HG03460 (cell line): Measurements from ENCODE around the gene NKAIN2.

ENCODE experiments used
- ATAC-seq: cut with Tn5 transposase; IDR thresholded peaks from one replicate; pipeline ENCODE4 v1.9.1; 2021; ENCODE audit not compliant: unreplicated experiment

Gene NKAIN2

DNA sequence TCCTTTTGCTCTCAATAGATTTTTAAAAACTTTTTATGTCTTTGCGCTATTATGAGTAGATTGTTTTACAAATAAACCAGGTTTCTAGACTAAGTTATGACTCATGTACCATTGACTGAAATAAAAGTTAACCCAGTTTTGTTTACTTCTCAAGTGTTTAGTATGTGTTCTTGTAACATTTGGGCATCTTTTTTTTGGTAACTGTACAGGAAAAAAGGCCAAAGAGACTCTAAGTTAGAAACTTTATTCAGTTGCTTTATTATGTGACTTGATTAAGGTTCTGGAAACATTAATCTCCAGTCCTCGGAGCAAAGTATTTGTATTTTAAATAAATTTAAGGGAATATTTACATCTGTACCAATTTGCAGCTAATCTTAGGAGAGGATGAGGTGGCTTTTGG is 2.9 kb downstream of the NKAIN2 start:
- ATAC-seq: no peak

GRCh38 chr6:123808556-123808955 is 4.9 kb downstream of the NKAIN2 start:
- no peak for ATAC-seq

DNA sequence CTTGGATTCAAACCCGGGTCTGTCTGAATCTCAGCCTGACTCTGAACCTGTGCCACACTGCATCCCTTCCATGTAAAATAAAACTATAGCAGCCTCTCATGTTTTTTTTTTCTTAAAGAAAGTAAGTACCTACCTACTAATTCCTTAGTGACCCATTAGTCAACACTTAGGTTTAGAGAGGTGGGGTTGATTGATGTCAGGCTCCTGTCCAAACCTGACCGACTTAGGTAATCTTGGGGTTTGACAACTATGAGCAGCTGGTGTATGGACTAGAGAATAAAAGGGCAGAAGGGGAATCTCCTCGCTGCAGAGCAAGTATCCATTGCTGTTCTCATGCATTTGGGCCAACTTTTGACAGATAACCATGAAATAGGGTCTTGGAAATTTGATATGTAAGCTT is 6.5 kb downstream of the NKAIN2 start:
- ATAC-seq: no peak

DNA sequence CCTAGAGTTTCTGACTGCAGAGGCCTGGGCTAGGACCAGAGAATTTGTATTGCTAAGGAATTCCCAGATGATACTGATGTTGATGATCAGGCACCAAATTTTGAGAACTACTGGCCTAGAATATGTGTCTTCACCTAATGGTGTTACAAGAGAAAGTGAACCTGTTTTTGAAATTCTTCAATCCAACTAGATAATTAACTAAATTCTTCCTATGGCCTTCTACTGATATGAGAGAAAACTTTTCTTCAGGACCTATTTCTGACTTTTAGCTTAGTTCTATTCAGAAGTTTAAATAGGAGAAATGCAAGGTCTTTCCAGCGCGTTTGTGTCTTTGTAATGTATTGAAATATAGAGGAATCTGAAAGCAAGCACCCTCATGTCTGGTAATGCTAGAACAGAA is 7.3 kb downstream of the NKAIN2 start:
- ATAC-seq: no peak

GRCh38 chr6:123811378-123811777 is 7.7 kb downstream of the NKAIN2 start:
- ATAC-seq: no peak

- no peak for ATAC-seq
Observed at GRCh38 chr6:123812621-123813020, 9.0 kb downstream of the NKAIN2 start.

DNA sequence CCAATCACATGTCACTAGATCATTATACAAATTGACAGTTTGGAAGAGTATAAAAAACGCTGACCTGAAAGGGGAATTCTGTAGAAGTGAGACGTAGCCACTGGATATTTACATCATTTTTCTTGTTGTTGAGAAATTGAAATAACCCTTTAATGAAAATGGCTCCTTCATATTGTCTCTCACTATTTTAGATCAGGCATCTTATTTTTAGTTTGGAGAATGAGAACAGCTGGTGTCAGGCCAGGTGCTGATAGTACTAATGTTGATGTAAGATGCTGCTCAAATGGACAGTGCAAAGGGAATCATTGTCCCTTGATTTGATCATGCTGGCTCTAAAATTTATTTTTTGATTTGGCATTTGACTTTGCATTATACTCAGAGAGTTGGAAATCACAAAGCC is 17.4 kb downstream of the NKAIN2 start:
- no peak for ATAC-seq

DNA sequence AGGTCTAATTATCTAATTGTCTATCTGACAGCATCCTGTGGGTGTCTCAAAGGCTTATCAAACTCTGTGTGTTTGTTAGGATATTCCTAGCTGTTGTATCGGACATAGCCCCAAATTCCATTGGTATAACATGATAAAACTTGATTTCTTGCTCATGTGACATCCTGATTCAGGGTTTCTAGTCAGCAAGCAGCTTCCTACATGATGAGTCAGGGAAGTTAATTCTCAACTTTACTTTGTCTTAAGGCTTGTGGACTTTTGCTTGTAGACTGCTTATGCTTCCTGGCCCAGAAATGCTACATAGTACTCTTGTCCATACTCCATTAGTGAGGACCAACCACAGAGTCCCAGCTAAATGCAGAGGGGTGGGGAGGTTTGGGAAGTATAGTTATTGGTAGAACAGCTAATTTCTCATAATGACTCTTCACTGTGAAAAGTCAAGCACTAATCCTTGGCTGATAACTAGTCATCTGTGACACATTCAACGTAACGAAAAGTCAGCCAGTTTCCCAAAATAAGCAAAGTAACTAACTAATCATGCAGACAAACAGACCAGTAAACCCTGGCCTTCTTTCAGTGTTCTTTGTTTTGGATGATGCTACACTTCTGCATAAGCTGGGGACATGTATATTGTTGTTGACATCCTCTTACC is 25.8 kb downstream of the NKAIN2 start:
- no peak for ATAC-seq

- ATAC-seq: no peak
Observed at GRCh38 chr6:123830120-123830519, 26.5 kb downstream of the NKAIN2 start.

- no peak for ATAC-seq
Observed at GRCh38 chr6:123838505-123839234, 35.0 kb downstream of the NKAIN2 start.

DNA sequence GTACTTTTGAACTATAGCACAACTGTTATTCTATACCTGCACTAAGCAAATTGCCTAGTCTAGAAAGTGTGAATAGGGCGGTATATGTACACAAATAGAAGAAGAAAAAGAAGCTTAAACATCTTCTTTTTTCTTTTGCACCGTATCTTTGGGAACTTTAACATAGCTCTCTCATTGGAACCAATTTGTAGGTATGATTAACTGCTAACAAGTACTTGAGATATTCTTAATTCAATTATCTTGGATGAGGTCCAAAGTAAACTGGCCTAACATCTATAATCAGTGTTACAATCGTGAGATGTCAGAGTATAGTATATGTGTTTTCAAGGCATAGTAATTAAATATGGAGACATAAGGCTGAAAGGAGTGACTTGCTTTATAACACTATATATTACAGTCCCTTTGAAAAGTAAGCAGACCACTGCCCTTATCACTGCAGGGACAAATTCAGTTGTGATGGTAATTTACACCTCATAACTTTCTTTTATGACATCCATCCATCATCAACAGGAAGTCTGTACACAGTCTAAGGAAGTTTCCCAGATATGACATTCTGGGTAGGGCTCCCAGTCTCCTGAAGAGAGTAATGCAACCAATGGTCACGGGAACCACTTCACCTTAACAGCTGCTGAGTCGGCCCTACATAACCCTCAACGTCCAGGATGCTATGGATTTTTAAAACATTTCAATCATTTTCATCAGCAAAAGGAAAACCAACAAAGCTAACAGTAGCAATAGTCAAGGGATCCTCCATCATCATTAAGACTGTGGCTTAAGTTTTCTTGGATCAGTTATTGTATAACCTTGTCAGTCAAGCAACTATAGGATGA is 37.6 kb downstream of the NKAIN2 start:
- no peak for ATAC-seq

- ATAC-seq: no peak
Observed at GRCh38 chr6:123844011-123844410, 40.3 kb downstream of the NKAIN2 start.

DNA sequence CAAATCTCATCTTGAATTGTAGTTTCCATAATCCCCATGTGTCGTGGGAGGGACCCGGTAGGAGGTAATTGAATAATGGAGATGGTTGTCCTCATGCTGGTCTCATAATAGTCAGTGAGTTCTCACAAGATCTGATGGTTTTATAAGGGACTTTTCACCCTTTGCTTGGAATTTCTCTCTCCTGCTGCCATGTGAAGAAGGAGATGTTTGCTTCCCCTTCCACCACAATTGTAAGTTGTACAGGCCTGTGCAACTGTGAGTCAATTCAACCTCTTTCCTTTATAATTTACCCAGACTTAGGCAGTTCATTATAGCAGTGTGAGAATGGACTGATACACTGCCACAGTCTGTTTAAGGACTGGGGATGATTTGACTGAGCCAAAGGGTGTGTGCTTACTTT is 44.7 kb downstream of the NKAIN2 start:
- no peak for ATAC-seq

DNA sequence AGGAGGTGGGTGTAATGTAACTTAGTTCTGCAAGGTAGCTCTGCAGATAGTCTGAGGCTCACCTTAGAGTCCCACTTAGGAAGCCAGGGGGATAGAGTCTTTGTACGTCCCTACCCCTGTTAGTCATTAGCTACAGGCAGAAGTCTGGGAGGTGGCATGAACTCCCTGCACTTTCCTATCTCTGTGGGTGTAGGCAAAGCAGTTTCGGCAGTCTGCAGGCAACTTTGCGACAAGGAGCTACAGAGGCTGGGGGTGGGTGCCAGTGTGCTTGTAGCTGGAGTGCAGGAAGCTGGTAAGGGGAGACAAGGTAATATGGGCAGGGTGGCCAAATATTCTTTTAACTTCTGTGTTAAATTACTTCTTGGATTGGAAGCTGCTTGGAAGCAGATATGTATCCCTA is 45.7 kb downstream of the NKAIN2 start:
- no peak for ATAC-seq

GRCh38 chr6:123850555-123850954 is 46.9 kb downstream of the NKAIN2 start:
- no peak for ATAC-seq

DNA sequence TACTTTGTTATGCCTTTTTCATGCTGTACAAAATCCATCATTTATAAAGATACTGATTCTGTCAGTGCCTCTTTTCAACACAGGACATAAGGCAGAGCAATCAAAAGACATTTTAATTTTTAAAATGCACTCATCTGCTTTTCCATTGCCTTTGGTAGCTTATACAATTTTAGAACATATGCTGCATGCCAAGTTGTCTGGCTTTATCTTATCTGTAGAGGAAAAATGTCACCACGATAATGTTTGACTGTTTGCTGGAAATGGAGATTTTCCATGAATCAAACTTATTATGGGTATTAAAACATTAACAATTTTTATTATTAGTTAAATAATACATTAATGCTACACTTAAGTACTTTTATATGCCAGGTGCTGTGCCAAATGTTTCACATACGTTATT is 50.5 kb downstream of the NKAIN2 start:
- ATAC-seq: no peak

DNA sequence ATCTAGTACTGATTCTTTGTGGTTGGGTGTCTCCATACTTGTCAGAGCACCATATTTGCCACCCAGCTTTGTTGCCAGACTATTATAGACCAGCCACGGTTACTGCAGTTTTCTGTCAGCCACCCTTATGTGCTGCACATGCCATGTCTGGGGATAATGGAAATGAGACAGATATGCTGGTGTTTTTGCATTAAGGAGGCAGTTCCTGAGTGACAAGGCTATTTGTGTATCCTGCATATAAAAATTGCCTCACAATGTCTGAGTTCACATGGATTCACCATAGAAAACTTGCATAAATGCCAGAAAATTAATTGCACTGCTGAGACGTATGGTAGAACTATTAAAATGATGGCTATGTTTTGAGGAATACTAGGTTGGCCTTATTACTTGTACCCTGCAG is 51.8 kb downstream of the NKAIN2 start:
- ATAC-seq: no peak

- ATAC-seq: no peak
Observed at GRCh38 chr6:123859291-123859690, 55.6 kb downstream of the NKAIN2 start.

DNA sequence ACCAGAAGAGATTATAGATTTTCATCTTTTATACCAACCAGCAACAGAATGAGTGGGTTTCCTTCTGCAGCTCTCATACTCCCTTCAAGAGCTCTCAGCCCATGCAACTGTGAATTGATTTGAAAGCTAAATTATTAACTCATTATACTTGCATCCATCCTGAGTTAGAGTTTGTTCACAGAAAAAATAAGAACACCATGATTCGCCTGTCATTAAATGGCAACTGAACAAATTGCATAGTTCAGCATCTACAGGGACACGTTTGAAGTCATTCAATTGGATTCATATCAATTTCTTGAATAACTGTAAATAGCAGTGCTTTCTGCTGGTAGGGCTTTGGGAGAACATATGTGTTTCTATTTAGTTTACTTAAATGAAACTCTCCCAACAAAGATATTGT is 65.7 kb downstream of the NKAIN2 start:
- no peak for ATAC-seq

DNA sequence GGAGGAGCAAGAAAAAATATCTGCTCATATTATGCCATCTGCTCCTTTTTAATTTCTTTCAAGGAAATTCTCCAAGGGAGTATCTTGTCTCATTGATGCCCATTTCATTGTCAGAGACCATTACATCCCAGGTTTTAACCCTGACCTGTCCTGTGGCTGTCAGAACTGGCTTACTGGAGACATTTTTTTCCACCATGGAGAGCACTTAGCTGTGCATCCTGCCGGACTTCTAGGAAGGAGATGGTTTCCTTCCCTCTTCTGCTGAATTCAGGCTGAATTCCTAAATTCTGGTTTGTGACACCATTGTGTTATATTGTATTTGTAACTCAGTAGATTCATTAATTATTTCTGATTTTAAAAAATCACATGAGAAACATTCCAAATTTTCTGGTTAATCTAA is 70.3 kb downstream of the NKAIN2 start:
- no peak for ATAC-seq

GRCh38 chr6:123875784-123876183 is 72.1 kb downstream of the NKAIN2 start:
- no peak for ATAC-seq

DNA sequence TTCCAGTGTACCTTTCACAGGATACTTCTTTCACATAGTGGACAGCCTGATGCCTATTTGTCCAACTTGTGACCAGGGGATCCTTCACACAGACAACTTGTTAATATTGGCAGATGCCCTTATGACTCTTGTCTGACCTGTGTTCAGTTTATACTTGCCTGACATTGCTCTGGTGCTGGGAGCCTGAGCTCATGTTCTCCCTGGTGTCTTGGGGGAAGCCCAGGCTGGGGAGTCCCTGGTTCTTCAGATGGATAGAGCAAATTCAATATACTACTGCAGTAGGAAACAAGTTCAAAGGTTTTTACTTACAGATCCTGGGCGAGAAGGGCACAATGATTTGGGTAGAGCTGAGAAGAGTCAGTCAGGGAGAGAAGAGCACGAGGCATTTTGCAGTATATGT is 76.1 kb downstream of the NKAIN2 start:
- peak; percentile 75 for ATAC-seq
